Lung (tissue), 12 donors: Measurements from ENCODE around the gene CCDC38. TPM values are rescaled to one million over a fixed set of nuclear protein-coding genes. Genes with fewer than 3 reads are reported as not detected.
A peak's percentile ranks its signal among the peaks of the same experiment; 100 is the strongest.

Experiments
- ATAC-seq: fragments of 200-7000 bp; cut with Tn5 transposase; one replicate; pipeline ENCODE4 v1.9.1; 2020; ENCODE audit warnings: moderate number of reproducible peaks; ENCODE audit not compliant: insufficient read depth, low FRiP score
- DNase-seq, 3 donors: peaks; one replicate each; pipeline ENCODE4 v3.0.0-alpha.2; 2013 to 2017
- H3K27ac ChIP-seq, 2 donors: one replicate each; pipeline ENCODE4 v1.5.1; 2013; ENCODE audit warnings: mild to moderate bottlenecking in 2 of 2, moderate library complexity in 2 of 2, control low read depth in 1 of 2, inconsistent platforms in 1 of 2, low read depth in 1 of 2, low read length in 1 of 2
- H3K27me3 ChIP-seq, 3 donors: one replicate each; pipeline ENCODE4 v1.5.1; 2013; ENCODE audit warnings: low read length in 2 of 3; ENCODE audit not compliant: control insufficient read depth in 3 of 3, insufficient read depth in 3 of 3
- H3K36me3 ChIP-seq, 4 donors: one replicate each; pipeline ENCODE4 v1.5.1; 2013; ENCODE audit warnings: low read length in 4 of 4, mild to moderate bottlenecking in 1 of 4, moderate library complexity in 1 of 4; ENCODE audit not compliant: control insufficient read depth in 4 of 4, insufficient read depth in 4 of 4
- H3K4me1 ChIP-seq, 5 donors: one replicate each; pipeline ENCODE4 v1.5.1; 2013; ENCODE audit warnings: low read length in 5 of 5, mild to moderate bottlenecking in 2 of 5, moderate library complexity in 1 of 5; ENCODE audit not compliant: control insufficient read depth in 5 of 5, insufficient read depth in 5 of 5
- H3K4me3 ChIP-seq: one replicate; pipeline ENCODE4 v1.5.1; 2013; ENCODE audit warnings: mild to moderate bottlenecking, control low read depth, moderate library complexity
- H3K9ac ChIP-seq, 2 donors: one replicate each; pipeline ENCODE4 v1.5.1; 2013; ENCODE audit warnings: low read length in 2 of 2, control low read depth in 1 of 2; ENCODE audit not compliant: insufficient read depth in 1 of 2
- H3K9me3 ChIP-seq, 4 donors: one replicate each; pipeline ENCODE4 v1.5.1; 2013; ENCODE audit warnings: low read length in 3 of 4, mild to moderate bottlenecking in 1 of 4, moderate library complexity in 1 of 4; ENCODE audit not compliant: control insufficient read depth in 4 of 4, insufficient read depth in 3 of 4
- CTCF ChIP-seq: IDR thresholded peaks from 2 replicates; pipeline ENCODE4 v1.5.1; 2012; ENCODE audit warnings: mild to moderate bottlenecking; ENCODE audit errors: control extremely low read depth, extremely low read depth
- WGBS, 2 donors: extraction: QIAGEN DNeasy Blood & Tissue Kit; methylation state at CpG; one replicate each; pipeline ENCODE4 v1.1.7; 2013; 5-methylcytosine and 5-hydroxymethylcytosine counted together
- polyA plus RNA-seq, 2 donors: library from polyadenylated mRNA; stranded (reverse); fragments of 200-250 nt; gene quantifications; one replicate each; pipeline ENCODE4 v1.2.1, GENCODE V29; 2013
- total RNA-seq, 2 donors: library from RNA; depleted of rRNA in 1 of 2; stranded (reverse); fragments of >200 nt in 1 of 2; gene quantifications; one replicate each; pipeline ENCODE4 v1.2.1, GENCODE V29; 2014 to 2021
- donor health status: control.
- donor health status: control.
- donor health status: Bipolar disorder and iron deficiency.
- donor health status: healthy.
- donor health status: DM: yes; HTN: yes; CAD: no.

The CCDC38 gene
- total and polyA plus RNA-seq, 4 donors: 0.04 to 0.15 (median 0.05) TPM; not detected in 1

- H3K27ac ChIP-seq: no peak overlapping the region
- H3K27me3 ChIP-seq: peaks cover 0 to 15% (median 11%) of the 10 kb centered on the region in 3 donors
- no peaks in the 10 kb centered on the region for H3K36me3 ChIP-seq
- no peak for ATAC-seq
- H3K4me1 ChIP-seq: peaks cover 0 to 8% (median 0%) of the 10 kb centered on the region in 5 donors
- H3K9ac ChIP-seq: no peak overlapping the region
- H3K4me3 ChIP-seq: no peak overlapping the region
- no peaks in the 10 kb centered on the region for H3K9me3 ChIP-seq
- no peak for DNase-seq
- WGBS, 2 donors: 77 to 89% methylated on average over 10 of the region's 10 CpGs
- TF ChIP-seq CTCF: no peak
Observed at GRCh38 chr12:95944108-95944704, 1.8 kb upstream of the CCDC38 start.

GRCh38 chr12:95943330-95943842 lies 972 bp upstream of the CCDC38 start, which contains the start of gene AMDHD1:
Gene AMDHD1, plus strand, starts transcription at chr12:95943331. Its CDS starts 68 bp downstream, at chr12:95943399.
- DNase-seq: peak; percentile 50 to 71 (median 65)
- Histone ChIP-seq H3K4me1 (peaks cover 0 to 8% (median 0%) of the 10 kb centered on the region in 5 donors), H3K4me3 (peak within 1 kb of the TSS; percentile 76), H3K36me3 (no peaks in the 10 kb centered on the region), H3K9ac (peak within 1 kb of the TSS; percentile 55 to 58), H3K9me3 (no peaks in the 10 kb centered on the region), H3K27ac (peak within 1 kb of the TSS in 1 of 2 donors; percentile 95), H3K27me3 (peaks cover 0 to 13% (median 9%) of the 10 kb centered on the region in 3 donors)
- 0 to 1% methylated on average over 29 to 38 of the region's 38 CpGs for WGBS, 2 donors
- no peak for TF ChIP-seq CTCF
- ATAC-seq: peak; percentile 75

- H3K9ac ChIP-seq: peak overlapping the region; percentile 55 to 58
- 7 to 10% methylated on average over 13 of the region's 13 CpGs for WGBS, 2 donors
- H3K4me3 ChIP-seq: peak overlapping the region; percentile 76
- no peak for TF ChIP-seq CTCF
- peaks cover 0 to 8% (median 0%) of the 10 kb centered on the region in 5 donors for H3K4me1 ChIP-seq
- H3K27me3 ChIP-seq: peaks cover 0 to 13% (median 9%) of the 10 kb centered on the region in 3 donors
- peak overlapping the region in 1 of 2 donors; percentile 95 for H3K27ac ChIP-seq
- H3K36me3 ChIP-seq: no peaks in the 10 kb centered on the region
- ATAC-seq: no peak
- DNase-seq: peak in 2 of 3 donors; percentile 20 to 48
- H3K9me3 ChIP-seq: no peaks in the 10 kb centered on the region
Observed at GRCh38 chr12:95942101-95942523, 302 bp downstream of the CCDC38 start.
